ENCODE measurements around the gene WBP2.

The WBP2 gene

GRCh38 chr17:75806822-75807500 lies 48.2 kb downstream of the WBP2 start:
- Histone ChIP-seq H3K36me3 (ENCODE audit: control insufficient read depth in 1 of 2, insufficient read depth in 2 of 2, low read length in 2 of 2) (peaks cover 9 to 20% of the 10 kb centered on the region in 2 donors), H3K4me1 (ENCODE audit: control insufficient read depth in 1 of 2, insufficient read depth in 2 of 2, low read length in 2 of 2) (peaks cover 0 to 4% of the 10 kb centered on the region in 2 donors), H3K9me3 (ENCODE audit: control insufficient read depth in 1 of 2, low read length in 2 of 2) (no peaks in the 10 kb centered on the region), H3K27ac (ENCODE audit: low read length) (no peak overlapping the region), H3K27me3 (ENCODE audit: low read depth, low read length) (no peaks in the 10 kb centered on the region), H3K4me3 (ENCODE audit: low read depth in 1 of 2, low read length in 2 of 2) (no peak overlapping the region)

DNA sequence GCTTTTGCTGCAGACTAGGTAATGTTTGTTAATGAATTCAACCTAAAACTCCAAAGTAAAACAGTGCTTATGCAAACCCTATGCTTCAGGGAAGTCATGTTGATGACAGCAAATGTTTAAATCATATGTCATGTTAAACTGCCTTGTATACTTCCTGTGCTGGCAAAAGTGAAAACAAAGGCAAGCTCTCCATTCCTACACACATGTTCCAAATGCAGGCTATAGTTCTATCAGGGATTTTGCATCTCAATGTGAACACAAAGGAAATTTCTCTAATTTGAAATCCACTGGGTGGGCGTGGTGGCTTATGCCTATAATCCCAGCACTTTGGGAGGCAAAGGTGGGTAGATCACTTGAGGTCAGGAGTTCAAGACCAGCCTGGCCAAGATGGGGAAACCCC lies 51.3 kb downstream of the WBP2 start:
- Histone ChIP-seq H3K27ac (ENCODE audit: low read length) (no peak overlapping the region), H3K27me3 (ENCODE audit: low read depth, low read length) (no peaks in the 10 kb centered on the region), H3K9me3 (ENCODE audit: control insufficient read depth in 1 of 2, low read length in 2 of 2) (no peaks in the 10 kb centered on the region)

GRCh38 chr17:75799402-75799801 lies 55.7 kb downstream of the WBP2 start:
- no peaks in the 10 kb centered on the region for H3K9me3 ChIP-seq (ENCODE audit: control insufficient read depth in 1 of 2, low read length in 2 of 2)
- H3K36me3 ChIP-seq (ENCODE audit: control insufficient read depth in 1 of 2, insufficient read depth in 2 of 2, low read length in 2 of 2): peaks cover 13 to 21% of the 10 kb centered on the region in 2 donors
- no peak overlapping the region for H3K27ac ChIP-seq (ENCODE audit: low read length)
- no peaks in the 10 kb centered on the region for H3K4me1 ChIP-seq (ENCODE audit: control insufficient read depth in 1 of 2, insufficient read depth in 2 of 2, low read length in 2 of 2)
- no peaks in the 10 kb centered on the region for H3K27me3 ChIP-seq (ENCODE audit: low read depth, low read length)
- no peak overlapping the region for H3K4me3 ChIP-seq (ENCODE audit: low read depth in 1 of 2, low read length in 2 of 2)

More for the DNA sequence above, 51.3 kb downstream of the WBP2 start:
- no peaks in the 10 kb centered on the region for H3K4me1 ChIP-seq (ENCODE audit: control insufficient read depth in 1 of 2, insufficient read depth in 2 of 2, low read length in 2 of 2)
- H3K4me3 ChIP-seq (ENCODE audit: low read depth in 1 of 2, low read length in 2 of 2): no peak overlapping the region
- H3K36me3 ChIP-seq (ENCODE audit: control insufficient read depth in 1 of 2, insufficient read depth in 2 of 2, low read length in 2 of 2): peaks cover 7 to 12% of the 10 kb centered on the region in 2 donors

GRCh38 chr17:75795820-75796607 lies 59.1 kb downstream of the WBP2 start:
- Histone ChIP-seq H3K36me3 (ENCODE audit: control insufficient read depth in 1 of 2, insufficient read depth in 2 of 2, low read length in 2 of 2) (peaks cover 19 to 21% of the 10 kb centered on the region in 2 donors), H3K9me3 (ENCODE audit: control insufficient read depth in 1 of 2, low read length in 2 of 2) (no peaks in the 10 kb centered on the region), H3K27ac (ENCODE audit: low read length) (no peak overlapping the region), H3K27me3 (ENCODE audit: low read depth, low read length) (no peaks in the 10 kb centered on the region), H3K4me1 (ENCODE audit: control insufficient read depth in 1 of 2, insufficient read depth in 2 of 2, low read length in 2 of 2) (no peaks in the 10 kb centered on the region), H3K4me3 (ENCODE audit: low read depth in 1 of 2, low read length in 2 of 2) (no peak overlapping the region)

Measured in muscle layer of duodenum (tissue), 2 donors.